ENCODE measurements around the gene KIF1B. TPM values are rescaled to one million over a fixed set of nuclear protein-coding genes. Genes with fewer than 3 reads are reported as not detected.

Gene KIF1B
- total and polyA plus RNA-seq, 7 donors, result 31.8 to 391 (median 326) TPM

DNA sequence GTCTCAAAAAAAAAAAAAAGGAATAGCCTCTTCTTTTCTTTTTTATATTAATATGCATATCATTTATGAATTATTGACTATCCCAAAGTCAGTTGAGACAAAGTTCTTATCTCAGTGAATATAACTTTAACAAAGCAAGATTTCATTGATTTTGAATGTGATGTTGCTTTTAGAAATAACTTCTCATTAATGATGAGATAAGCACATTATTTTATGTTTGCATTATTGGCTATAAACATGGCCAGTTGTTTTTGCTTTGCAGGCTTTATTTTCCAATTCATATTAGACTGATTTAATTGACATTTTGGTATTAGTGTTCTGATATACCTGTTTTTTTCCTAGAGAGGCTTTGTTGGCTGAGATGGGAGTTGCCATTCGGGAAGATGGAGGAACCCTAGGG lies 81.3 kb downstream of the KIF1B start:
- Histone ChIP-seq H3K4me3 (no peak overlapping the region), H3K4me1 (peaks cover 21% of the 10 kb centered on the region), H3K36me3 (ENCODE audit: insufficient read depth in 1 of 2, low read depth in 1 of 2) (peaks cover 2 to 93% of the 10 kb centered on the region in 2 donors), H3K27ac (peak overlapping the region; percentile 20), H3K27me3 (ENCODE audit: insufficient read depth in 3 of 3, low read length in 2 of 3) (no peaks in the 10 kb centered on the region), H3K9me3 (no peaks in the 10 kb centered on the region)
- DNase-seq, result no peak
- WGBS, 3 donors, result 80 to 89% (median 85%) methylated on average over 1 of the region's 1 CpG
- no peak for ATAC-seq
- TF ChIP-seq, protein P1, sequence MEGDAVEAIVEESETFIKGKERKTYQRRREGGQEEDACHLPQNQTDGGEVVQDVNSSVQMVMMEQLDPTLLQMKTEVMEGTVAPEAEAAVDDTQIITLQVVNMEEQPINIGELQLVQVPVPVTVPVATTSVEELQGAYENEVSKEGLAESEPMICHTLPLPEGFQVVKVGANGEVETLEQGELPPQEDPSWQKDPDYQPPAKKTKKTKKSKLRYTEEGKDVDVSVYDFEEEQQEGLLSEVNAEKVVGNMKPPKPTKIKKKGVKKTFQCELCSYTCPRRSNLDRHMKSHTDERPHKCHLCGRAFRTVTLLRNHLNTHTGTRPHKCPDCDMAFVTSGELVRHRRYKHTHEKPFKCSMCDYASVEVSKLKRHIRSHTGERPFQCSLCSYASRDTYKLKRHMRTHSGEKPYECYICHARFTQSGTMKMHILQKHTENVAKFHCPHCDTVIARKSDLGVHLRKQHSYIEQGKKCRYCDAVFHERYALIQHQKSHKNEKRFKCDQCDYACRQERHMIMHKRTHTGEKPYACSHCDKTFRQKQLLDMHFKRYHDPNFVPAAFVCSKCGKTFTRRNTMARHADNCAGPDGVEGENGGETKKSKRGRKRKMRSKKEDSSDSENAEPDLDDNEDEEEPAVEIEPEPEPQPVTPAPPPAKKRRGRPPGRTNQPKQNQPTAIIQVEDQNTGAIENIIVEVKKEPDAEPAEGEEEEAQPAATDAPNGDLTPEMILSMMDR (IDR thresholded peaks at IDR 0.05), result no peak
- intact Hi-C loops (cut with DNase I), result no loop called here

DNA sequence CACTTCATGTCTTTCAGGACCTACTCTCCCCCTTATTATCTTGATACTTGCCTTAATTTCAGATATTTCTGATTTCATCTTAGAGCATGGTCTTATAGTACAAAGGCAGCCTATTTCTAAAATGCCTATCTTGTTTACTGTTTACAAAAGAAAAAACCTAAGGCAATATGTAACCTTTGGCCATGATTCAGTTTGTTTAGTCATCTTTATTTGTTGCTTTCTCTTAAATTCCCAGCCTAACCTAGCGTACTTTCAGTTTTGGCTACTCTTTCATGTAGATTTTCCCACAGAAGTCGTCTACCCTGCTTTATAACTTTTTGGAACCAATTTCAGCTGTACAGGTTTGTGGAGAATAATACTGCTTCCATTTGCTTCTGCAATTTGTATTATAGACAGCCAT lies 81.8 kb downstream of the KIF1B start:
- Histone ChIP-seq H3K9me3 (no peaks in the 10 kb centered on the region), H3K36me3 (ENCODE audit: insufficient read depth in 1 of 2, low read depth in 1 of 2) (peaks cover 5 to 93% of the 10 kb centered on the region in 2 donors), H3K27ac (peak overlapping the region; percentile 20), H3K4me3 (no peak overlapping the region), H3K27me3 (ENCODE audit: insufficient read depth in 3 of 3, low read length in 2 of 3) (no peaks in the 10 kb centered on the region), H3K4me1 (peaks cover 16% of the 10 kb centered on the region)
- DNase-seq (no peak), ATAC-seq (no peak)
- WGBS, 3 donors, result 66 to 79% (median 69%) methylated on average over 2 of the region's 2 CpGs
- intact Hi-C loops (cut with DNase I), result no loop called here
- TF ChIP-seq, protein P1 (IDR thresholded peaks at IDR 0.05), result no peak

DNA sequence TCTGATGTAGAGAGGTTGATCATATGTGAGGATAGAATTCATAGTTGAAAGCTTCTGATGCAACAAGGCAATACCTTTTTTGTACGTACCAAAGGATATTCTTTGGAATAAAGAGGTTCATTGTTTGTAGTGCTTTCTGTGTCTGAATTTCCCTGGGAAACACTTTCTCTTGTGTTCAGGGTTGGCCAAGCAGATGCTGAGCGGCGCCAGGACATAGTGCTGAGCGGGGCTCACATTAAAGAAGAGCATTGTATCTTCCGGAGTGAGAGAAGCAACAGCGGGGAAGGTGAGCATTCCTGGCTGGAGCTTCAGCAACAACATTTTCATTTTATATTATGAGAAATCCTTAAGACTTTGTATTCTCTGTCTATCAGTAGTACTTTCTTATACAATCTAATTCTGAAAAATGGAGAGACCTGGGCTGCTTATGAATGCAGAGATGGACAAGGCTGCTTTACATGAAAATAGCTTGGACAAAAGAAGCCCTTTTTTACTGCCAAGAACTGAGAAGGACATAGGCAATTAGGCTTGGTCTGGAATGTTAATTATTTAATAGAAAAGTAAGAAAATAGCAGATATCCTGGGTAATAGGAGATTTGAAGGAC lies 85.2 kb downstream of the KIF1B start:
- peak overlapping the region; percentile 48 for H3K27ac ChIP-seq
- H3K4me1 ChIP-seq, result peaks cover 8% of the 10 kb centered on the region
- H3K4me3 ChIP-seq, result no peak overlapping the region
- peaks cover 7 to 94% of the 10 kb centered on the region in 2 donors for H3K36me3 ChIP-seq (ENCODE audit: insufficient read depth in 1 of 2, low read depth in 1 of 2)
- no peaks in the 10 kb centered on the region for H3K27me3 ChIP-seq (ENCODE audit: insufficient read depth in 3 of 3, low read length in 2 of 3)
- TF ChIP-seq, protein P1 (IDR thresholded peaks at IDR 0.05), result no peak
- intact Hi-C loops (cut with DNase I), result no loop called here
- DNase-seq (no peak), ATAC-seq (no peak)
- no peaks in the 10 kb centered on the region for H3K9me3 ChIP-seq
- 89 to 91% (median 89%) methylated on average over 6 of the region's 6 CpGs for WGBS, 3 donors

DNA sequence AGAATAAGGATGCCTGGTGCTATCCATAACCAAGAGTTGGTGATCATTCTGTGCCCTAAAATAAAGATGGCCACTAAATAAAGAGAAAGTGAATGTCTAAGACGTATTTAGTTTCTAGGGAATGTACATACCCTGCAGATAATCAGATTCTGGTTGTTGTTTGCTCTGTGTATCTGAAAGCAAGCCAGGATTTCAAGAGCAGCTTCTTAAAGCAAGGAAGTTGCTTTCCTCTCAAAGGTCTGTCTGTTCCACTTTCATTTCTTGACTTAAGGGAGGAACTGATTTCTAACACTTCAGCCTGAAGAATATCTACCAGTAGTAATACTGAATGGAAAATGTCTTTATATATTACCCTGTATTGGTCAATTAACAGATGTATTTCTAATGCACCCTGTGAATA lies 88.8 kb downstream of the KIF1B start:
- 36 to 73% (median 54%) methylated on average over 1 of the region's 1 CpG for WGBS, 3 donors
- ATAC-seq, result peak in 1 of 4 donors; percentile 11
- Histone ChIP-seq H3K36me3 (ENCODE audit: insufficient read depth in 1 of 2, low read depth in 1 of 2) (peaks cover 5 to 94% of the 10 kb centered on the region in 2 donors), H3K27me3 (ENCODE audit: insufficient read depth in 3 of 3, low read length in 2 of 3) (no peaks in the 10 kb centered on the region), H3K4me3 (no peak overlapping the region), H3K27ac (peak overlapping the region; percentile 28), H3K4me1 (peaks cover 8% of the 10 kb centered on the region), H3K9me3 (no peaks in the 10 kb centered on the region)
- no peak for DNase-seq
- TF ChIP-seq, protein P1 (IDR thresholded peaks at IDR 0.05), result no peak
- intact Hi-C loops (cut with DNase I), result no loop called here

DNA sequence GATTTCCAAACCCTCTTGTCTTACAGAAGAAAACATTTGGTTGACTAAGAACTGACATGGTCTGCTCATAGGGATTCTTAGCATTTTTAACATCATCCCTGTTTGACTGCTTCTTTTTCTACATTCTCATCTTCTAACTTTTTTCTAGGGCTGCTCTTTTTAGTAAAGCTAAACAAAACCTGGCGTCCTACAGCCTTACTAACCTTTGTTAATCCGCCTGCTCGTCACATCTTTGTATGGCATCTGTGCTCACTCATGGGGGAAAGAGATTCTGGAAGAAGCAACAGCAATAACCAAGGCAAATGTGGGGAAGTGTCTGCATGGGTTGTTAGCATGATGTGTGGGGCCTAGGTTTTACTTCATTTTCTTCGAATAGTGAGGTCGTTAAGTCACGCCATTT lies 92.0 kb downstream of the KIF1B start:
- 84 to 92% (median 85%) methylated on average over 6 of the region's 6 CpGs for WGBS, 3 donors
- Histone ChIP-seq H3K4me1 (peaks cover 28% of the 10 kb centered on the region), H3K9me3 (no peaks in the 10 kb centered on the region), H3K36me3 (ENCODE audit: insufficient read depth in 1 of 2, low read depth in 1 of 2) (peaks cover 2 to 82% of the 10 kb centered on the region in 2 donors), H3K27ac (peak overlapping the region; percentile 50), H3K4me3 (no peak overlapping the region), H3K27me3 (ENCODE audit: insufficient read depth in 3 of 3, low read length in 2 of 3) (no peaks in the 10 kb centered on the region)
- intact Hi-C loops (cut with DNase I), result no loop called here
- TF ChIP-seq, protein P1 (IDR thresholded peaks at IDR 0.05), result no peak
- DNase-seq (no peak), ATAC-seq (no peak)
